ENCODE measurements around the gene TBX2. TPM values are rescaled to one million over a fixed set of nuclear protein-coding genes. Genes with fewer than 3 reads are reported as not detected.

Gene TBX2
- total and polyA plus RNA-seq, 2 of the 13 experiments (the other 11 are each of a cell fraction or from before 2014, with no cell fraction given), result 2.8 to 15.3 TPM

DNA sequence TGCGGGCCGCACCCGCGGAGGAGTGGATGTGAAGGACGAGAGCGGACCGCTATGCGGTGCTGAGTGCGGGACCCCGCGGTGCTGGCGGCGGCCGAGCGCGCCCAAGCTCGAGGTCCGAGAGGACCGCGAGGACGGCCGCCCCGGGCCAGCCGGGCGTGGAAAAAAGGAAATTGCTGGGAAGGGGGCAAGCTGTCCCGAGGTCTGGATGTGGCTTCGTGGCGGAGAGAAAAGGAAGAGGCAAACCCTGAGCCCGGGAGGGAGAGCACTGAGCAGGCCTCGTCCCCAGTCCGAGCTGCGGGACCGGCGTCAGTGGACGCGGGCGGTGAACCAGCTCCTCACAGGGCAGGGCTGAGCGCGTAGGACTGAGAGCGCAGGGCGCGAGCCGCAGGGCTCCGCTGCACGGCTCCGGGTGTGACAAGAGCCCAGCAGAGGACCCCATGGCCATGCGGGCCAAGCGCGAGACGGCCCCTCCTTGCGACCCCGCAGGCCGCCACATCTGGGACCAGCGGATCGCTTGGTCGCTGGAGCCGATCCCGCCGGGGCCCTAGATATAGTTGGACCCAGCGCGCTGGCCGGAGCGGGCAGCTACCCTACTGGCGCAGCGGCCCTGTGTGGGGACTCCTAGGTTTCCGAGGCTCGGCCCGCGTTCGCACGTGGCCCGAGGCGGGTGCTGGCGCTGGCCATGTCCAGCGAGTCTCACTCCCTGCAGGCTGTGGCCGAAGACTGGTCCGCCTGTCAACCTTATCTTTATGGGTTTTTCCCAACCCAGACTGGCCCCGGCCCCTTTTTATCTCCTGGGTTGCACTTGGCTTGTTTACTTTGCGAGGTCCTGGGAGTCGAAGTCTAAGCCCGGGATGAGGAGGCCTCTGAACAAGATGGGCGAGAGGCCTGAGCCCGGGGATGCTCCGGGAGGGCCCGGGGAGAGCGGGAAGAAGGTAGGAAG lies 55.0 kb downstream of the TBX2 start (continued):
- no peak for TF ChIP-seq ZNF530 (CRISPR knock-in tag; IDR thresholded peaks at IDR 0.05; ENCODE audit: low read depth)
- TF ChIP-seq, protein P1, sequence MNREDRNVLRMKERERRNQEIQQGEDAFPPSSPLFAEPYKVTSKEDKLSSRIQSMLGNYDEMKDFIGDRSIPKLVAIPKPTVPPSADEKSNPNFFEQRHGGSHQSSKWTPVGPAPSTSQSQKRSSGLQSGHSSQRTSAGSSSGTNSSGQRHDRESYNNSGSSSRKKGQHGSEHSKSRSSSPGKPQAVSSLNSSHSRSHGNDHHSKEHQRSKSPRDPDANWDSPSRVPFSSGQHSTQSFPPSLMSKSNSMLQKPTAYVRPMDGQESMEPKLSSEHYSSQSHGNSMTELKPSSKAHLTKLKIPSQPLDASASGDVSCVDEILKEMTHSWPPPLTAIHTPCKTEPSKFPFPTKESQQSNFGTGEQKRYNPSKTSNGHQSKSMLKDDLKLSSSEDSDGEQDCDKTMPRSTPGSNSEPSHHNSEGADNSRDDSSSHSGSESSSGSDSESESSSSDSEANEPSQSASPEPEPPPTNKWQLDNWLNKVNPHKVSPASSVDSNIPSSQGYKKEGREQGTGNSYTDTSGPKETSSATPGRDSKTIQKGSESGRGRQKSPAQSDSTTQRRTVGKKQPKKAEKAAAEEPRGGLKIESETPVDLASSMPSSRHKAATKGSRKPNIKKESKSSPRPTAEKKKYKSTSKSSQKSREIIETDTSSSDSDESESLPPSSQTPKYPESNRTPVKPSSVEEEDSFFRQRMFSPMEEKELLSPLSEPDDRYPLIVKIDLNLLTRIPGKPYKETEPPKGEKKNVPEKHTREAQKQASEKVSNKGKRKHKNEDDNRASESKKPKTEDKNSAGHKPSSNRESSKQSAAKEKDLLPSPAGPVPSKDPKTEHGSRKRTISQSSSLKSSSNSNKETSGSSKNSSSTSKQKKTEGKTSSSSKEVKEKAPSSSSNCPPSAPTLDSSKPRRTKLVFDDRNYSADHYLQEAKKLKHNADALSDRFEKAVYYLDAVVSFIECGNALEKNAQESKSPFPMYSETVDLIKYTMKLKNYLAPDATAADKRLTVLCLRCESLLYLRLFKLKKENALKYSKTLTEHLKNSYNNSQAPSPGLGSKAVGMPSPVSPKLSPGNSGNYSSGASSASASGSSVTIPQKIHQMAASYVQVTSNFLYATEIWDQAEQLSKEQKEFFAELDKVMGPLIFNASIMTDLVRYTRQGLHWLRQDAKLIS (CRISPR knock-in tag; IDR thresholded peaks at IDR 0.05), result no peak
- peak; percentile 87 for TF ChIP-seq TARDBP (CRISPR knock-in tag; IDR thresholded peaks at IDR 0.05)
- TF ChIP-seq KDM1A (CRISPR knock-in tag; IDR thresholded peaks at IDR 0.05), result 0 out of 2 replicates have a peak, but pooled peaks have one; percentile 73
- no peak for TF ChIP-seq STAG1 (CRISPR knock-in tag; IDR thresholded peaks at IDR 0.05)
- TF ChIP-seq RORA (CRISPR knock-in tag; IDR thresholded peaks at IDR 0.05), result no peak
- no peak for TF ChIP-seq ZNF282 (IDR thresholded peaks at IDR 0.05; ENCODE audit: partially characterized antibody)
- no peak for TF ChIP-seq ZIK1 (CRISPR knock-in tag; IDR thresholded peaks at IDR 0.05; ENCODE audit: borderline replicate concordance, low read depth)
- TF ChIP-seq TFDP1 (CRISPR knock-in tag; IDR thresholded peaks at IDR 0.05; ENCODE audit: borderline replicate concordance), result peak; percentile 84; the same call in 1 of the 2 replicates
- TF ChIP-seq NCOA2 (CRISPR knock-in tag; IDR thresholded peaks at IDR 0.05), result peak; percentile 72
- TF ChIP-seq RBM22 (optimal IDR thresholded peaks at IDR 0.05; ENCODE audit: low read length), result no peak
- no peak; the same call in 1 of the 2 replicates for TF ChIP-seq ZNF138 (CRISPR knock-in tag; IDR thresholded peaks at IDR 0.05; ENCODE audit: low read depth)
- TF ChIP-seq FLYWCH1 (CRISPR knock-in tag; IDR thresholded peaks at IDR 0.05), result no peak
- TF ChIP-seq CCDC6 (CRISPR knock-in tag; IDR thresholded peaks at IDR 0.05), result no peak
- peak; percentile 93 for TF ChIP-seq ARNTL (CRISPR knock-in tag; IDR thresholded peaks at IDR 0.05)
- no peak for TF ChIP-seq MBD4 (IDR thresholded peaks at IDR 0.05; ENCODE audit: borderline replicate concordance, low read length)
- TF ChIP-seq PAX8 (CRISPR knock-in tag; IDR thresholded peaks at IDR 0.05; ENCODE audit: borderline replicate concordance), result 0 out of 2 replicates have a peak, but pooled peaks have one; percentile 75
- TF ChIP-seq WIZ (CRISPR knock-in tag; IDR thresholded peaks at IDR 0.05), result no peak
- no peak for TF ChIP-seq ZFP36 (IDR thresholded peaks at IDR 0.05; ENCODE audit: borderline replicate concordance, low read depth, low read length, partially characterized antibody)
- TF ChIP-seq, protein P2, sequence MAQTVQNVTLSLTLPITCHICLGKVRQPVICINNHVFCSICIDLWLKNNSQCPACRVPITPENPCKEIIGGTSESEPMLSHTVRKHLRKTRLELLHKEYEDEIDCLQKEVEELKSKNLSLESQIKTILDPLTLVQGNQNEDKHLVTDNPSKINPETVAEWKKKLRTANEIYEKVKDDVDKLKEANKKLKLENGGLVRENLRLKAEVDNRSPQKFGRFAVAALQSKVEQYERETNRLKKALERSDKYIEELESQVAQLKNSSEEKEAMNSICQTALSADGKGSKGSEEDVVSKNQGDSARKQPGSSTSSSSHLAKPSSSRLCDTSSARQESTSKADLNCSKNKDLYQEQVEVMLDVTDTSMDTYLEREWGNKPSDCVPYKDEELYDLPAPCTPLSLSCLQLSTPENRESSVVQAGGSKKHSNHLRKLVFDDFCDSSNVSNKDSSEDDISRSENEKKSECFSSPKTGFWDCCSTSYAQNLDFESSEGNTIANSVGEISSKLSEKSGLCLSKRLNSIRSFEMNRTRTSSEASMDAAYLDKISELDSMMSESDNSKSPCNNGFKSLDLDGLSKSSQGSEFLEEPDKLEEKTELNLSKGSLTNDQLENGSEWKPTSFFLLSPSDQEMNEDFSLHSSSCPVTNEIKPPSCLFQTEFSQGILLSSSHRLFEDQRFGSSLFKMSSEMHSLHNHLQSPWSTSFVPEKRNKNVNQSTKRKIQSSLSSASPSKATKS (CRISPR knock-in tag; IDR thresholded peaks at IDR 0.05), result no peak
